DND-41 (cell line): Measurements from ENCODE around the gene PCF11.

Experiments
- ATAC-seq: fragments of 200-7000 bp; cut with Tn5 transposase; 3 replicates; pipeline ENCODE4 v1.9.1; 2021; ENCODE audit warnings: low read depth; ENCODE audit not compliant: insufficient read depth
- DNase-seq: peaks from one replicate; pipeline ENCODE4 v3.0.0-alpha.2; 2020
- H2AFZ ChIP-seq: 2 replicates; pipeline ENCODE4 v1.6.0; 2012; ENCODE audit warnings: low read depth, low read length
- H3K27ac ChIP-seq: 2 replicates; pipeline ENCODE4 v1.5.1; 2012; ENCODE audit warnings: low read length, inconsistent platforms
- H3K27me3 ChIP-seq: fragments of 200-600 bp; sonication (generic); 2 replicates; pipeline ENCODE4 v1.6.0; 2012; ENCODE audit warnings: low read length, mild to moderate bottlenecking, inconsistent platforms; ENCODE audit not compliant: insufficient read depth, poor library complexity
- H3K36me3 ChIP-seq: 2 replicates; pipeline ENCODE4 v1.5.1; 2012; ENCODE audit warnings: low read length, inconsistent platforms; ENCODE audit not compliant: insufficient read depth
- H3K4me1 ChIP-seq: 2 replicates; pipeline ENCODE4 v1.5.1; 2012; ENCODE audit warnings: mild to moderate bottlenecking, low read length; ENCODE audit not compliant: insufficient read depth
- H3K4me2 ChIP-seq: 2 replicates; pipeline ENCODE4 v1.6.0; 2012; ENCODE audit warnings: mild to moderate bottlenecking, moderate library complexity, low read length, inconsistent platforms; ENCODE audit not compliant: insufficient read depth
- H3K4me3 ChIP-seq, 2 experiments: fragments of 200-600 bp in 1 of 2; shearing (Covaris generic) in 1 of 2; 2 replicates each; pipeline ENCODE4 v1.5.1; 2012 to 2016; ENCODE audit warnings: inconsistent platforms in 2 of 2, low read length in 2 of 2, mild to moderate bottlenecking in 2 of 2, low read depth in 1 of 2, moderate library complexity in 1 of 2
- H3K79me2 ChIP-seq: 2 replicates; pipeline ENCODE4 v1.6.0; 2012; ENCODE audit warnings: low read length, inconsistent platforms; ENCODE audit not compliant: insufficient read depth
- H3K9ac ChIP-seq: 2 replicates; pipeline ENCODE4 v1.6.0; 2012; ENCODE audit warnings: low read depth, mild to moderate bottlenecking, inconsistent platforms, low read length, moderate library complexity
- H3K9me3 ChIP-seq: 2 replicates; pipeline ENCODE4 v1.5.1; 2012; ENCODE audit warnings: low read length, moderate library complexity, mild to moderate bottlenecking, inconsistent platforms; ENCODE audit not compliant: insufficient read depth, severe bottlenecking
- H4K20me1 ChIP-seq: 2 replicates; pipeline ENCODE4 v1.6.0; 2012; ENCODE audit warnings: low read length; ENCODE audit not compliant: insufficient read depth
- CTCF ChIP-seq: IDR thresholded peaks from 2 replicates; pipeline ENCODE4 v1.5.1; 2012; ENCODE audit warnings: borderline replicate concordance, low read length, moderate library complexity, mild to moderate bottlenecking; ENCODE audit not compliant: poor library complexity, severe bottlenecking; ENCODE audit errors: extremely low read depth
- EZH2 ChIP-seq: IDR thresholded peaks from 3 replicates; pipeline ENCODE4 v1.6.1; 2012; ENCODE audit warnings: borderline replicate concordance, low read depth, mild to moderate bottlenecking, moderate library complexity, low read length, inconsistent platforms; ENCODE audit not compliant: severe bottlenecking

PCF11 gene

GRCh38 chr11:83120327-83120726, 36.6 kb upstream of the PCF11 start:
- Histone ChIP-seq H3K4me2 (no peak overlapping the region), H3K4me3 (no peak overlapping the region), H3K9me3 (no peaks in the 10 kb centered on the region), H3K79me2 (no peaks in the 10 kb centered on the region), H3K9ac (no peak overlapping the region), H3K27ac (no peak overlapping the region), H2AFZ (no peak overlapping the region), H3K4me1 (no peaks in the 10 kb centered on the region), H4K20me1 (no peaks in the 10 kb centered on the region), H3K36me3 (no peaks in the 10 kb centered on the region), H3K27me3 (no peaks in the 10 kb centered on the region)
- DNase-seq (no peak), ATAC-seq (no peak)
- TF ChIP-seq EZH2 (no peak), CTCF (no peak)

- ATAC-seq, result no peak
Observed at GRCh38 chr11:83122050-83122449, 34.9 kb upstream of the PCF11 start.

GRCh38 chr11:83122766-83123165, 34.2 kb upstream of the PCF11 start:
- no peaks in the 10 kb centered on the region for H3K79me2 ChIP-seq
- no peak overlapping the region for H3K27ac ChIP-seq
- DNase-seq, result no peak
- no peaks in the 10 kb centered on the region for H4K20me1 ChIP-seq
- H3K4me1 ChIP-seq, result no peaks in the 10 kb centered on the region
- no peaks in the 10 kb centered on the region for H3K27me3 ChIP-seq
- no peak for TF ChIP-seq CTCF
- no peak for TF ChIP-seq EZH2
- no peak for ATAC-seq
- H3K9ac ChIP-seq, result no peak overlapping the region
- no peaks in the 10 kb centered on the region for H3K36me3 ChIP-seq
- no peak overlapping the region for H3K4me3 ChIP-seq
- H3K9me3 ChIP-seq, result no peaks in the 10 kb centered on the region
- H3K4me2 ChIP-seq, result no peak overlapping the region
- no peak overlapping the region for H2AFZ ChIP-seq

More at GRCh38 chr11:83122050-83122449, 34.9 kb upstream of the PCF11 start:
- Histone ChIP-seq H3K27me3 (no peaks in the 10 kb centered on the region), H3K4me3 (no peak overlapping the region), H4K20me1 (no peaks in the 10 kb centered on the region), H2AFZ (no peak overlapping the region), H3K36me3 (no peaks in the 10 kb centered on the region), H3K27ac (no peak overlapping the region), H3K79me2 (no peaks in the 10 kb centered on the region), H3K4me2 (no peak overlapping the region), H3K9me3 (no peaks in the 10 kb centered on the region), H3K9ac (no peak overlapping the region), H3K4me1 (no peaks in the 10 kb centered on the region)
- TF ChIP-seq EZH2, result no peak
- no peak for TF ChIP-seq CTCF
- no peak for DNase-seq
